HG03108 (cell line): Measurements from ENCODE around the gene PTPRT.

Experiments
- ATAC-seq: cut with Tn5 transposase; IDR thresholded peaks from one replicate; pipeline ENCODE4 v1.9.1; 2021; ENCODE audit warnings: moderate library complexity; ENCODE audit not compliant: unreplicated experiment

PTPRT gene

DNA sequence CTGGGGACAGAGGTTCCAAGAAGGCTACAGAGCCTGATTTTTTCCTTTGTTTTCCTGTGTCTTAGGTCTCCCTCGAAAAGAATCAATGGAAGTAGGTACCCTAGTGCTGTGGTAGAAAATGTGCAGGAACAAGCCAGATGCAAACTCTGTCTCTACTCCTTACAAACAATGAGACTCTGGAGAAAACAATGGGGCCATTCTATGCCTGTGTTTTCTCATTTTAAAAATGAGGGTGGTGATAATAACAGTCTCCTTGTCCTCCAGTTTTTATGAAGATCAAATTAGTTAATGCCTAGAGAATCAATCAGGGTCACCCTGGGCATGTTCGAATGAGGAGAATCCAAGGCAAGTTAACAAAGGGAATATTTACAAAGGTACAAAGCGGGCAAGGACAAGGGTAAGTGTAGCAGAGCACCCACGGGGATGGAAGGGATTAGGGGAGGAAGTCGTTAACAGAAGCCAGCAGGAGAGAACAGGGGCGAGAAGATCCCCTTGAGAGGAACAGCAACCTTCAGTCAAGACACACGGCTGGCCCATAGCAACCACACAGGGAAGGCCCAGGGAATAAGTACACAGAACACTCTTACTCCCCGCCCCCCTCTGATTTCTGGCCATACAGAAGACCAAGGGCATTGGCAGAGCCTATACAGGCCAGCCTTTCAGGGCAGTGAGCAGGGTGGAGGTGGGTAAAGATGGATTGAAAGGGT is 342.8 kb downstream of the PTPRT start:
- ATAC-seq, result no peak

DNA sequence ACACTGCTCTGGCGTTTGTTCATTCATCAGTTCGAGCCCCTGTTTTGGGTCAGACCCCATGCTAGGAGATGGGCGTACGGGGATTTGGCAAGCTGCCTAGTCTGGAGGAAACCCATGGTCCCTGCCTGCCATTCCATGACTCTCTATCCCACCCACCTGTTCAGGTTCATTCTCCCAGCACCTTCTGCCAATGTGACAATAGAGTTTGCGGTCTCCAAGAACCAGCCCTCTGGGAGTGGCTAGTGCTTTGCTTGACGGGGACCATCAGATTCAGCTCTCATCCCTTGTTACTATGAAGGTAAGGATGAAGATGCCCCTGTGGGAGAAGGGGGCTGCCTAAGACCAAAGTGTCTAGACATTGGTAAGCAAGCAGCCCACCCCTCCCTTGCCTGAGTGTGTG is 345.0 kb downstream of the PTPRT start:
- ATAC-seq, result no peak

DNA sequence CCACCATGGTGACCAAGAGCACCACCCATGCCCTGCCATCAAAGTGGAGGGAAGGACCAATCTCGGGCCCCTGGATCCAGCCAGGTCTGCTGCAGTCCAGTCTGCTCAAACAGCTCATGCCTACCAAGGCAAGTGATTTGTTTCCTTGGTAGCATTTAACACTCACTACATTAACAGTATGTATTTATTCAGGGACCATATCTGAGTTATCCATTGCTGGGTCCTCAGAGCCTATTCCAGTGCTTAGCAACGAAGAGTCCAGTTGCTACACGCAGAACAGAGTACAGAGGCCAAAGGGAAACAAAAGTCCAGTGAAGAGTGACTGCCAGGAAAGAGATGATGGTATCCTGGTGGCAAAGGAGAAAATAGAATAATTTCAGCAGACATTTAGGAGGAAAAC is 352.2 kb downstream of the PTPRT start:
- ATAC-seq, result no peak

DNA sequence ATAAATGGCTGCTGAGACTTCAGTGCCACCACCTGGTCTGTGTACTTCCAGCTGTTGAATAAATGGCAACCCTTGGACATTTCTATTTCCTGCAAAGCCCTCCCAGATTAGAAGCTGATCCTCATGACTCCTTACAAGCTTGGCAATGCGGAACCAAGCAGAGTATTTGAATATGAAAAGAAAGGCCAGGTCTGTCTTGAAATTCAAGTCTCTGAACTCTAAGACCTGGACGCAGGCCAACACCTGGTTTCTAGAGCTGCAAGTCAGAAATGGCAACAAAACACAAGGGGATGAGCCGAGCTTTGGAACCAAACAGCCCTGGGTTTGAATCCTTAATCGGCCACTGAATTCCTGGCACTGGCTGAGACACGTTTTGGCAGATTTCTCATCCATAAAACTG is 353.4 kb downstream of the PTPRT start:
- no peak for ATAC-seq

- ATAC-seq, result no peak
Observed at GRCh38 chr20:42807876-42808275, 381.8 kb downstream of the PTPRT start.

- ATAC-seq, result no peak
Observed at GRCh38 chr20:42795111-42795695, 394.5 kb downstream of the PTPRT start.

- ATAC-seq, result no peak
Observed at GRCh38 chr20:42792052-42792451, 397.7 kb downstream of the PTPRT start.

GRCh38 chr20:42790111-42790510 is 399.6 kb downstream of the PTPRT start:
- ATAC-seq, result no peak

- no peak for ATAC-seq
Observed at GRCh38 chr20:42788707-42789106, 401.0 kb downstream of the PTPRT start.

DNA sequence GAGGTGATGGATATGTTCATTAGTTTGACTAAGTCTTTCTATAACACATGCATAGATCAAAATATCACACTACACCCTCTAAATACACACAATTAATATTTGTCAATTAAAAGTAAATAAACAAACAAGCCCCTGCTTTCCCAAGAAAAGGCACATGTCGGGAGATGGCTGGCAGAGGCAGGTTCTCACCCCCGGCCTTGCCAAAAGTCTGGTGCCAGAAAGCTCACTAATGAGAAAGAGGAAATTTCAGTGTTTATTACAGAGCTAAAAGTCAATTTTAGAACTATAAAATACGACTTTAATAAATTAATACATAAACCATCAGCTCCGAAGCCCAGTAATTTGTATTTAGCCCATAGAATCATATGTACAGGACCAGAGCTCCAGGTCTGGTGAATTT is 404.7 kb downstream of the PTPRT start:
- ATAC-seq, result no peak

- no peak for ATAC-seq
Observed at GRCh38 chr20:42779216-42779615, 410.5 kb downstream of the PTPRT start.

GRCh38 chr20:42775866-42776265 is 413.8 kb downstream of the PTPRT start:
- no peak for ATAC-seq

GRCh38 chr20:42775037-42775436 is 414.7 kb downstream of the PTPRT start:
- ATAC-seq, result no peak

- ATAC-seq, result no peak
Observed at GRCh38 chr20:42763015-42763414, 426.7 kb downstream of the PTPRT start.

GRCh38 chr20:42756991-42757390 is 432.7 kb downstream of the PTPRT start:
- no peak for ATAC-seq

DNA sequence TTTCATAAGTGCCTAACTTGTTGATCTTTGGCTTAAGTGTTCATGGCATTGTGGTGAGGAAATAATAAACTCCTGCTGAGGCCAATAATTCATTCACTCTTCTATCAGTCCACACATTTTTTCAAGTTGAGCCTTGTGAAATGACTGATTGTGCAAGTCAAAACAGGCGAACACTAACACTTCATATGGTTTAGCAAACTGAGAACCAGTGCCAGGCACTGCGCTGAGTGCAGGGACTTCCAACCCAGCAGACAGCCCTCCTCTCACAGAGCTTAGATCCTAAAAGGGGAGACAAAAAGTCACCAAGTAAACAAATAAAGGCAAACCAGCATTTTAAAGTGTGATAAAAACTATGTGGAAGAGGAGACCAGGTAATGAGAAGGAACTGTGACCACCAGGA is 435.0 kb downstream of the PTPRT start:
- ATAC-seq, result no peak

DNA sequence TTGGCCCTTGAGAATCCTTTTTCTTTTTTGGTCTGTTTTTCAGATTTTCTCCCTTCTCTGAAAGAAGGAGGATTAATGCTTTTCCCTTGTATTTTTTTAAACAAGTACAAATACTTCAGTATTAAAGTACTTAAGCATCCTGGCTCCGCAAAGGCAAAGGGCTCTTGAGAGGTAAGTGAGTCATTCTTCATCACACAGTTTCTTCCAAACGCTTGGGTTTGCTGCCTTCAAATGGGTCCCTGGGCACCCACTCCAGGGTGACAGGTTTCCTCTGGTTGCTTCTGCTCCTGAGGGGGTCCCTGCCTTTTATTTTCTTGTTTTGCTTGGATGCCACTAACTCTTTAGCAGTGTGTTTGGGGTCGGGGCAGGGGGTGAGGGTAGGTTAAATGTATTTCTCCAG is 437.1 kb downstream of the PTPRT start:
- no peak for ATAC-seq

GRCh38 chr20:42749556-42749955 is 440.1 kb downstream of the PTPRT start:
- no peak for ATAC-seq

GRCh38 chr20:42747765-42748411 is 441.8 kb downstream of the PTPRT start:
- ATAC-seq, result no peak

DNA sequence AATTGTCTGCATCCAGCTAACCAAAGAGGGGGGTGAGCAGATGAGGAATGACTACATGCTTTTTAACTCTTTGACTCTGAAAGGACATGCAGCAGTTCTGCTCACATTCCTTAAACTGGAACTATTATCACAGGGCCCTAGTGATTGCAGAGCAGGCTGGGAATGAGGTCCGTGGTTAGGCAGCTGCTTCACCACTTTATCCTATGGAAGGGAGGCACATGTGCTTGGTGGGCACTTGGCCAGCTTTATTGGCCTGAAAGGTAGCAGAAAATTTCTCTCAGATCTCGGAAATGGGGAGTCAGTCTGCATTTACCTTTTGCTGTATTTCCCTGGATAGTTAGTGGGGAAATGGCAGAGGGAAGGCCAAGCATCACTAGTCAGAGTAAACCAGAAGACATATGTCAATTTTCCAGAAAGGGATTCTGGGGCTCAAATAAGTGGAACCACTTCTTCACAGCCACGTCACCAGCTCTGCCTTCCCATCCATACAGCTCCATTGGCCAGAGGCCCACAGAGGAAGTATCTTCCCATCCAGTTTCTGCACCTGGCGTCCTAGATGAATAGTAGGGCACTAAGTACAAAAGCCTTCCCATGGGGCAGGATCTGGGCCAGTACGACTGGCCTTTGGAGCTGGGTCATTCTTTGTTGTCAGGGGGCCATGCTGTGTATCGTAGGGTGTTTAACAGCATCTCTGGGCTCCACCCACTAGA is 444.8 kb downstream of the PTPRT start:
- no peak for ATAC-seq

DNA sequence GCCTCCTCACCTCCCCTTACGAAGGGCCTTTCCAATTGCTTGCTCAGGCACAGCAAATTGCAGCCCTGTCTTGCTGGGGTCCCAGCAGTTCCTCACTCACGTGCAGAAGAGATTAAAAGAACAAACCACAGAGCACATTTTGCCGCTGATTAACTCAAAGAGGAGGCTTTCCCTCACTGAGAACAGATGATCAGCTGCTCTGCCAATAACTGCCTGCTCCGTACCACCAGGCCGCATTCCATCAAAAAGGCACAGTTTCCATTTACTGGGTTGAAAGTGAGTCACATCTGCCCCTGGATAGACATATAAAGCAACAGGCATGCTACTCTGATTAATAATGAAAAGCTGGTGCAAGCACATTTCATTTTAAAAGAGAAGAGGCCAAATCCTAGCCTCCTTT is 446.8 kb downstream of the PTPRT start:
- ATAC-seq, result no peak

DNA sequence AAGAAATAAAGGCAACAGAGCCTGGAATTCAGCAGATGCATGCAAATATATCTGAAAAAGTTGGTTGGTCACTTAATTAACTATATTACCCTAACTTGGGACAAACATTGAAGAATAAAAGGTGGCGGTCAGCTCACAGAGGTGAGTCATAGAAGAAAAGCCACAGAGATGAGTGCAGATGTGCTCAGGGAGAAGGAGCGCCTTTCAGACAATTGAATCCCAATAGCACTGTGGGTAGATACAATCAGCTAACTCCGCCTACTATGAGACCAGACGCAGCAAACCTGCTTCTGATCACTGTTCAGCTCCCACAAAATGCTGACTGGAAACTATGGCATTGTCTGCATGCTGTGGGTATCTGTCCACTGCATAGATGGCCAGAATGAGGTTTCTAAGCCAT is 447.8 kb downstream of the PTPRT start:
- no peak for ATAC-seq
